ENCODE results near the gene IGFBP5. TPM values are rescaled to one million over a fixed set of nuclear protein-coding genes. Genes with fewer than 3 reads are reported as not detected.
A peak's percentile ranks its signal among the peaks of the same experiment; 100 is the strongest.

IGFBP5 gene
- polyA plus RNA-seq, 3 donors = not detected

DNA sequence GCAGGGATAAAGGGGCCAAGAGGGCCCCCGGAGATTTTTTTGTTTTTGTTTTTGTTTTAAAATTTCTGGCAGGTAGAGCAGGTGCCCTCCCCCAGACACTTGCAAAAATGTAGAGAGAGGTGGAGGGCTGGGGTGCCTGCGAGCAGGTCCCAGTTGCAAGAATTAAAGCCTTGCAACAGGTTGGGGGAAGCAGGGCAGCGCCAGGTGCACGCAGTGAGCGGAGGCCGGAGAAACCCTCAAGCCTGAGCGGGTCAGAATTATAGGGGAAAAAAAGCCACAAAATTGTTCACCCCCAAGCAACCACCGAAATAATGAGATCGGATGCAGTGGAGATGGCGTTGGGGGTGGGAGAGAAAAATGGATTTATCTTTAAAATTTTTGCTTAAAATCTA, 527 bp downstream of the IGFBP5 start:
- 18% methylated on average over 2 of the region's 10 CpGs for WGBS (ENCODE audit: insufficient coverage)
- peaks cover 17 to 25% of the 10 kb centered on the region in 2 donors for H3K4me1 ChIP-seq (ENCODE audit: control insufficient read depth in 1 of 2, insufficient read depth in 2 of 2, low read length in 2 of 2)
- intact Hi-C loops (cut with micrococcal nuclease) = no loop called here

DNA sequence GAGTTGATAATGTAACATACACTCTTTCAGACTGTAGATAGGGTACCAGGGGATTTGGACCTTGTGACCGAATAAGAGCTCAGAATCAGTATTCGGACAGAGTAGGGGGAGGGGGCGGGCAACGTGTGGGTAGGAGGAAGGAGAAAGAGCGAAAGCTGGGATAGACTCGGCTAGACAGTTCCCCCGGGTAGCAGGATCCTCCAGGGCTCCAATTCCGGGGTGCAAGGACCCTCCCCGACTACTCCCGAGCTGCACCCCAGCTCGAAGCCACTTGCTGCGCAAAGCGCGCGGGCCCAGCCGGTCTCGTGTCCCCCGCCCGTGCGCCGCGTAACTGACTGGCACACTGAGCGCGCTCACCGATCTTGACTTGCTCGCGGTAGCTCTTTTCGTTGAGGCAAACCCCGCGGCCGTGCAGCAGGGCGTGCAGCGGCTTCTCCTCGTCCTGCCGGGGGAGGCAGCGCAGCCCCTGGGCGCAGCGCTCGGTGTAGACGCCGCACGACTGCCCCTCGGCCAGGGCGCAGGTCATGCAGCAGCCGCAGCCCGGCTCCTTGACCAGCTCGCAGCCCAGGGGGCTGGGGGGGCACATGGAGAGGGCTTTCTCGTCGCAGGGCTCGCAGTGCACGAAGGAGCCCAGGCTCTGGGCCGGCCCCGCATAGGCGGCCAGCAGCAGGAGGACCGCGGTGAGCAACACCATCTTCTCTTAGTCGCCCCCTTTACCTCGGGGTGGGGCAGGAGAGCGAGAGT, 1.1 kb downstream of the IGFBP5 start:
- Histone ChIP-seq H3K36me3 (replicated peaks in 1 of 2; ENCODE audit: control insufficient read depth in 1 of 2, insufficient read depth in 2 of 2, low read length in 2 of 2) (no peaks in the 10 kb centered on the region), H3K27ac (ENCODE audit: low read depth in 1 of 2, low read length in 2 of 2) (no peak overlapping the region), H3K9ac (ENCODE audit: insufficient read depth, low read length, poor library complexity, severe bottlenecking) (no peak overlapping the region), H3K4me1 (ENCODE audit: control insufficient read depth in 1 of 2, insufficient read depth in 2 of 2, low read length in 2 of 2) (peaks cover 17 to 25% of the 10 kb centered on the region in 2 donors), H4K20me1 (ENCODE audit: insufficient read depth, low read length) (no peaks in the 10 kb centered on the region), H3K4me3 (replicated peaks in 1 of 3; ENCODE audit: low read depth in 2 of 3, low read length in 3 of 3) (peak overlapping the region in 1 of 3 experiments; percentile 39), H2AFZ (ENCODE audit: insufficient read depth, low read depth, low read length, poor library complexity, severe bottlenecking) (no peak overlapping the region), H3K9me3 (replicated peaks in 1 of 2; ENCODE audit: control insufficient read depth in 1 of 2, insufficient read depth in 1 of 2, low read length in 2 of 2) (peaks cover 0 to 20% of the 10 kb centered on the region in 2 donors), H3K4me2 (replicated peaks; ENCODE audit: extremely low read depth, low read length, poor library complexity, severe bottlenecking) (peak overlapping the region; percentile 46), H3K79me2 (ENCODE audit: insufficient read depth, low read length) (no peaks in the 10 kb centered on the region), H3K27me3 (ENCODE audit: control insufficient read depth in 2 of 2, insufficient read depth in 2 of 2, low read length in 2 of 2) (peaks cover 86 to 98% of the 10 kb centered on the region in 2 donors)
- peaks cover 0 to 20% (median 6%) of the 10 kb centered on the region in 7 donors for H3K9me3 Mint-ChIP-seq
- H3K4me1 Mint-ChIP-seq = peaks cover 33% of the 10 kb centered on the region
- H3K27me3 Mint-ChIP-seq (ENCODE audit: low read depth in 3 of 3) = peaks cover 22 to 78% (median 23%) of the 10 kb centered on the region in 3 donors
- no peak overlapping the region for H3K27ac Mint-ChIP-seq
- no peak for DNase-seq
- H3K36me3 Mint-ChIP-seq = peaks cover 0 to 6% of the 10 kb centered on the region in 2 donors
- TF ChIP-seq, protein P1, sequence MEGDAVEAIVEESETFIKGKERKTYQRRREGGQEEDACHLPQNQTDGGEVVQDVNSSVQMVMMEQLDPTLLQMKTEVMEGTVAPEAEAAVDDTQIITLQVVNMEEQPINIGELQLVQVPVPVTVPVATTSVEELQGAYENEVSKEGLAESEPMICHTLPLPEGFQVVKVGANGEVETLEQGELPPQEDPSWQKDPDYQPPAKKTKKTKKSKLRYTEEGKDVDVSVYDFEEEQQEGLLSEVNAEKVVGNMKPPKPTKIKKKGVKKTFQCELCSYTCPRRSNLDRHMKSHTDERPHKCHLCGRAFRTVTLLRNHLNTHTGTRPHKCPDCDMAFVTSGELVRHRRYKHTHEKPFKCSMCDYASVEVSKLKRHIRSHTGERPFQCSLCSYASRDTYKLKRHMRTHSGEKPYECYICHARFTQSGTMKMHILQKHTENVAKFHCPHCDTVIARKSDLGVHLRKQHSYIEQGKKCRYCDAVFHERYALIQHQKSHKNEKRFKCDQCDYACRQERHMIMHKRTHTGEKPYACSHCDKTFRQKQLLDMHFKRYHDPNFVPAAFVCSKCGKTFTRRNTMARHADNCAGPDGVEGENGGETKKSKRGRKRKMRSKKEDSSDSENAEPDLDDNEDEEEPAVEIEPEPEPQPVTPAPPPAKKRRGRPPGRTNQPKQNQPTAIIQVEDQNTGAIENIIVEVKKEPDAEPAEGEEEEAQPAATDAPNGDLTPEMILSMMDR (IDR thresholded peaks at IDR 0.05) = no peak
- intact Hi-C loops (cut with micrococcal nuclease) = no loop called here
- peak overlapping the region in 1 of 2 donors; percentile 70 for H3K4me3 Mint-ChIP-seq
- 2% methylated on average over 54 of the region's 59 CpGs for WGBS (ENCODE audit: insufficient coverage)

More for the DNA sequence above, 527 bp downstream of the IGFBP5 start:
- peaks cover 0 to 20% of the 10 kb centered on the region in 2 donors for H3K9me3 ChIP-seq (replicated peaks in 1 of 2; ENCODE audit: control insufficient read depth in 1 of 2, insufficient read depth in 1 of 2, low read length in 2 of 2)
- peaks cover 33% of the 10 kb centered on the region for H3K4me1 Mint-ChIP-seq
- H3K9ac ChIP-seq (ENCODE audit: insufficient read depth, low read length, poor library complexity, severe bottlenecking) = no peak overlapping the region
- H2AFZ ChIP-seq (ENCODE audit: insufficient read depth, low read depth, low read length, poor library complexity, severe bottlenecking) = no peak overlapping the region
- no peaks in the 10 kb centered on the region for H3K79me2 ChIP-seq (ENCODE audit: insufficient read depth, low read length)
- TF ChIP-seq, protein P1 (IDR thresholded peaks at IDR 0.05) = no peak
- H3K27me3 Mint-ChIP-seq (ENCODE audit: low read depth in 3 of 3) = peaks cover 17 to 74% (median 18%) of the 10 kb centered on the region in 3 donors
- H3K4me3 ChIP-seq (replicated peaks in 1 of 3; ENCODE audit: low read depth in 2 of 3, low read length in 3 of 3) = no peak overlapping the region
- H3K4me2 ChIP-seq (replicated peaks; ENCODE audit: extremely low read depth, low read length, poor library complexity, severe bottlenecking) = no peak overlapping the region
- DNase-seq = no peak
- no peak overlapping the region for H3K27ac ChIP-seq (ENCODE audit: low read depth in 1 of 2, low read length in 2 of 2)
- peak overlapping the region in 1 of 2 donors; percentile 70 for H3K4me3 Mint-ChIP-seq
- H4K20me1 ChIP-seq (ENCODE audit: insufficient read depth, low read length) = no peaks in the 10 kb centered on the region
- no peak overlapping the region for H3K27ac Mint-ChIP-seq
- H3K36me3 Mint-ChIP-seq = peaks cover 0 to 6% of the 10 kb centered on the region in 2 donors
- H3K27me3 ChIP-seq (ENCODE audit: control insufficient read depth in 2 of 2, insufficient read depth in 2 of 2, low read length in 2 of 2) = peaks cover 82 to 96% of the 10 kb centered on the region in 2 donors
- H3K9me3 Mint-ChIP-seq = peaks cover 0 to 20% (median 6%) of the 10 kb centered on the region in 7 donors
- no peaks in the 10 kb centered on the region for H3K36me3 ChIP-seq (replicated peaks in 1 of 2; ENCODE audit: control insufficient read depth in 1 of 2, insufficient read depth in 2 of 2, low read length in 2 of 2)

Data from CD14-positive monocyte (primary cell).